GM18868 (cell line): ENCODE measurements around the gene ZBTB20.

ENCODE experiments used
- ATAC-seq: cut with Tn5 transposase; IDR thresholded peaks from one replicate; pipeline ENCODE4 v1.9.1; 2021; ENCODE audit warnings: mild to moderate bottlenecking, moderate library complexity; ENCODE audit not compliant: unreplicated experiment

The ZBTB20 gene

DNA sequence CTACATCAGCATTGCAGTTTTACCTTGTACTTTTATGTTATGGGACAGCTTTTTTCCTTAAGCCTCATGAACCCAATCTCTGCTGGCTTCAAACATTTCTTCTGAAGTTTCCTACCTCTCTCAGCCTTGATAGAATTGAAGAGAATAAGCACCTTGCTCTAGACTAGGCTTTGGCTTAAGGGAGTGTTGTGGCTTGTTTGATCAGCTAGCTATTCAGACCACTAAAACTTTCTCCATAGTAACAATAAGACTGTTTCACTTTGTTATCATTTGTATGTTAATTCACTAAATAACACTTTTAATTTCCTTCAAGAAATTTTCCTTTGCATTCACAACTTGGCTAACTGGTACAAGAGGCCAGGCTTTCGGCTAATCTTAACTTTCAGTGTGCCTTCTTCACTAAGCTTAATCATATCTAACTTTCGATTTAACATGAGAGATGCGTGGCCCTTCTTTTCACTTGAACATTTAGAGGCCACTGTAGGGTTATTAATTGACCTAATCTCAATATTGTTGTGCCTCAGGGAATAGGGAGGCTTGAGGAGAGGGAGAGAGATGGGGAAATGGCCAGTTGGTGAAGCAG lies 861.3 kb downstream of the ZBTB20 start:
- ATAC-seq = no peak

DNA sequence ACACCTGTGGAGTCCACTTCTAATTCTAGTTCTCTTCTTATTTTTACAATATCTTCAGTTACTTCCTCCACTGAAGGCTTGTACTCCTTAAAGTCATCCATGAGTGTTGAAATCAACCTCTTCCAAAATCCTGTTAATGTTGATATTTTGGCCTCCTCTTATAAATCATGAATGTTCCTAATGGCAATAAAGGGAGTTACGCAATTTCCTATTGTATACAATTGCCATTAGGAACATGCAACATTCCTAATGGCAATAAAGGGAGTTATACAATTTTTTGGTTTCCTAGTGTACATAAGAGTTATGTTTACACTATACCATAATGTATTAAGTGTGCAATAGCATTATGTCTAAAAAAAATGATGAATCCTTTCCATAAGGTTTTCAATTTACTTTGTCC lies 862.4 kb downstream of the ZBTB20 start:
- ATAC-seq = no peak
